Astrocyte of the hippocampus (primary cell): ENCODE data around the gene SLC23A2.
A peak's percentile ranks its signal among the peaks of the same experiment; 100 is the strongest.
"Not testable (repeated sequence)": the region's sequence is repeated elsewhere in the genome, so short reads cannot be mapped to it uniquely, and the experiment has no call there.

Experiments
- DNase-seq: peaks from one replicate; pipeline ENCODE4 v3.0.0; 2011; ENCODE audit warnings: low read depth, low spot score

SLC23A2 gene

DNA sequence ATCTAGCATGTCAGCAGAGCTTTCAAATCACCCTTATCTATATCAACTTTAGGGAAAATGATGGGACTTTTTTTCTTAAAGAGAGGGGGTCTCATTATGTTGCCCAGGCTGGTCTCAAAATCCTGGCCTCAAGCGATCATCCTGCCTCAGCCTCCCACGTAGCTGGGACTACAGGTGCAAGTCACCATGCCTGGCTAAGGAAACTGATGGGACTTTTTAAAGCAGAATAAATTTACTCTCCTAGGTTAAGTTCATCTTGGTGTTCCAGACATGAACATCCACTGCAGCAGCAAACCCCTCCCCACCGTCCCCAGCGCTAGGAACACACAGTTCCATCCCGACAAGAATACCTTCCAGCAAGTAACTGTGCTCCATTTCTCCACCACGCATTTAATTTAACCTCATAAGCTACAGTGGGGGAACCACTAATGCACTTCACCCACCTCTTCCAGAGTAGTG is 64.9 kb downstream of the SLC23A2 start:
- no peak for DNase-seq

DNA sequence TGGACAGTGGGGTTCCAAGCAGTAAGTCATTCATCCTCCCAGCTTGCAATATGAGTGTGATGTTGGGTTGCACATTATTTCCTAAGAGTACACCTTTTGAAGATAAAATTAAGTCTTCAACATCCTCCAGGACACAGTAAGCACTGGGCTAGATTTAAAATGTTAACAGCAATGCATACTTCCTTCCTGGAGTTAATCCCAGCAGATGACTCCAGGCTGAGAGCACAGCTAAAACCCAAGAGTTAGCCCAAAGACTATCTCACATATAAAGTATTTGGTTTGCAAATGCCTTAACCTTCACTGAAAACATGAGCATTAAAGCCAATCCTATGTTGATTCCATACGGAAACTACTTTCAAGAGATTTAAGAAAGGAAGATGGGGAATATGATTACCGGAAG is 69.2 kb downstream of the SLC23A2 start:
- no peak for DNase-seq

GRCh38 chr20:4929686-4930397 is 71.5 kb downstream of the SLC23A2 start:
- DNase-seq, result no peak

- DNase-seq, result no peak
Measured at GRCh38 chr20:4926531-4927156, 74.7 kb downstream of the SLC23A2 start.

DNA sequence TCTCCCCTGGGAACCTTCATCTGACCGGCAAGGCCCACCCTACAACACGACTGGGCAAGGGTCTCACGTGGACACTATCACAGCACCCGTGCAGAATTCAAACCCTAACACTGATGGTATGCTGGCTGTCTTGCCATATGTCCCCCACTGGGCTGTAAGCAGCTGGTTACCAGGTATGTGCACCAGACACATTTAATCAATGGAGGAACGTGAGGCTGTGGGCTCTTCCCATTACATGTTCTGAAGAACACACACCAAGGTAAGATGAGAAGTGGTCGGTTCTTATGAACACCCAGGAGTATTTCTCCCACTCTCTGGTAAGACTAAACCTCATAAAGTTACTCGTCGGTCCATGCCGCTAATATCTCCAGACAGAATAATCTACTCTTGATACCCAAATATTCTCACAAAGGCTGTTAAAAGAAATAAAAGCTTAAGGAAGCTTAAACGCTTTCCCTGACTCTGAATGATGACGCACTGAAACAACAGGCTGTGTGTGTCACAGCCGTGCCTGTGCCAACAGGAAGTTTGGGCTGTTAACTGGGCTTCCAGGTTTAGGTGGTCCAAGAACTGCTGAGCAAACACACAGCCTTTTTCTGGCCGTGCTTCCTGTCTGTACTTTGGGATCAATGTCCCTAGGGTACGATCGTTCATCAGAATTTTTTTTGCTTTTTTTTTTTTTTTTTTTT is 75.3 kb downstream of the SLC23A2 start:
- DNase-seq, result peak; percentile 88

DNA sequence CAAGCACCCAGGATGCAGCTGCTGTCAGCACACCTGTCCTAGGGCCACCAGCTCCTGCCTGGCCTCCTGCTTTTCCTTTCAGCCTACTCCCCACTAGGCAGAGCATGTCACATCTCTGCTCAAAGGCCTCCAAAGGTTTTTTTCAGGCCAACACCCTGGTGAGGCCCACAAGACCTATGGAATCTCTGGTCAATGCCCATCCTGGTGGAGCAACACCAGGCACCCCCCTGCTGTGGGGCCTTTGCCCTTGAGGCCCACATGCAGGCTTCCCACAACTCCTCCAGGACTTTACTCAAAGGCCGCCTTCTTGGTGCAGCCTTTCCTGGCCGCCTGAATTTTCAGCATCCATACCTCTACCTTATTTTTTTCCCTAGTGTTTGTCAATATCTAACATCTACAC is 76.9 kb downstream of the SLC23A2 start:
- DNase-seq, result no peak

GRCh38 chr20:4924032-4924431 is 77.3 kb downstream of the SLC23A2 start:
- no peak for DNase-seq

- DNase-seq, result no peak
Measured at GRCh38 chr20:4922186-4922585, 79.1 kb downstream of the SLC23A2 start.

DNA sequence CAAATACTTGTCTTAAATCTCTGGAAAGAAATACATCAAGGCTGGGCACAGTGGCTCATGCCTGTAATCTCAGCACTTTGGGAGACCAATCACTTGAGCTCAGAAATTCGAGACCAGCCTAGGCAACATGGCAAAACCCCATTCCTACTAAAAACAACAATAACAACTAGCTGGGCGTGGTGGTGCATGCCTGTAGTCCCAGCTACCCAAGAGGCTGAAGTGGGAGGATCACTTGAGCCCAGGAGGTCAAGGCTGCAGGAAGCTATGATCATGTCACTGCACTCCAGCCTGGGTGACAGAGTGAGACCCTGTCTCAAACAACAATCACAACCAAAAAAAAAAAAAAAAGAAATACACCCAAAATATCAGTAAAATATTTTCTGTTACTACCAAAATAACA is 80.0 kb downstream of the SLC23A2 start:
- not testable (repeated sequence) for DNase-seq

DNA sequence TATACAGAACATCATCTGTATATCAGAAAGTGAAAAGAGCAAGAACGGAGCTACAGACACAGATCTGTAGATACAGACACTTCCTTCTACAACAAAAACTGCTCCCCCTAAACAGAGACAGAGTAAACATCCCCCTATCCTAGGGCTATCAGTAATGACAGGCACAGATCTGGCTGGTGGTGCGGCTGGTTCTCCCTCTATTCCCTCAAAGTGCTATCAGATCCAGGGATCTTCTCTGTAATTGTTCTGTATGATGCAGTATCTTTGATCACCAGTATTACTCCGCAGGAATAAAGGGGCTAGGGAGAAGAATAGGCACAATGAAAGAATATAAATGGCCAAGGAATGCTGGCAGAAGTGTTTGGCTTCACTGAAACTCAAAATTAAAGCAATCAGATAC is 80.7 kb downstream of the SLC23A2 start:
- DNase-seq, result no peak

DNA sequence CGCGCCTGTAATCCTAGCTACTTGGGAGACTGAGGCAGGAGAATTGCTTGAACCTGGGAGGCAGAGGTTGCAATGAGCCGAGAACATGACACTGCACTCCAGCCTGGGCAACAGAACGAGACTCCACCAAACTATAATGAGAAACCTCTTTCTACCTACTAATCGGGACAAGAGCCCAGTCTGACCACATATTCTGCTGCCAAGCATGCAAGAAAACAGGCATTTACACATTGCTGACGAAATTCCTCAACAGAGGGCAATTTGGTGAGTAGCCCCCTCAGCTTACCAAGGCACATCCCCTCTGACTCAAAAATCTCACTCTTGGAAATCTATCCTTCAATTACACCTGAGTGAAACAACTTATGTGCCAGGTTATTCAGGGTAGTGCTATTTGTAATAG is 81.2 kb downstream of the SLC23A2 start:
- DNase-seq, result peak; percentile 71

DNA sequence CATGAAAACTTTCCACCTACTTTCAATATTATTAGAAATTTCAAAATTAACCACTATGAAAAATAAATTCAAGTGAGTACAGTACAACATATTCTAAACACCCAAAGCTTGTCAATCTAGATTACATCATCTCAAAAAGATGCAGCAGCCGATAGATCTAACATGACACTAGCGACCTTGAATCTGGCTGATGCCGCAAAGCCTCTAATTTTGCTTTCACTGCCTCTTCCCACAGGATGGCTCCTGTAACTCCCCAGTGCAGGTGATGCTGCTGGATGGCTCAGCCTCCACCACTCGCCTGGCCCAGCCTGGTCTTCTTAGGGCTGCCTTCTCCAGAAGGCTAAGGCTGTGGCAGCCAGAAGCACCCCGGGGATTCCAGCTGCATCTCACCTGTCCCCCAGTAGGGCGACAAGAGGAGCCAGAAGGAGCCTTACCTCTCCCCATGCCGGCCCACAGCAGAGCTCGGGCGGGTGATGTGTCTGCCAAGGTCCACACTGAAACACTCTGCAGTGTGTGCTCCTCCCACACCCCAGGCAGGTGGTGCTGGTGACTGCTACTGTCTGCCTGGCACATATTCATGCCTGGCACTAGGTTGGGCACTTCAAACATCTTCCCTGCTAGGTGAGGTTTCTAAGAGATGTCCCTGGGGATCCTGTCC is 82.1 kb downstream of the SLC23A2 start:
- no peak for DNase-seq

GRCh38 chr20:4918473-4918872 is 82.8 kb downstream of the SLC23A2 start:
- DNase-seq, result no peak

DNA sequence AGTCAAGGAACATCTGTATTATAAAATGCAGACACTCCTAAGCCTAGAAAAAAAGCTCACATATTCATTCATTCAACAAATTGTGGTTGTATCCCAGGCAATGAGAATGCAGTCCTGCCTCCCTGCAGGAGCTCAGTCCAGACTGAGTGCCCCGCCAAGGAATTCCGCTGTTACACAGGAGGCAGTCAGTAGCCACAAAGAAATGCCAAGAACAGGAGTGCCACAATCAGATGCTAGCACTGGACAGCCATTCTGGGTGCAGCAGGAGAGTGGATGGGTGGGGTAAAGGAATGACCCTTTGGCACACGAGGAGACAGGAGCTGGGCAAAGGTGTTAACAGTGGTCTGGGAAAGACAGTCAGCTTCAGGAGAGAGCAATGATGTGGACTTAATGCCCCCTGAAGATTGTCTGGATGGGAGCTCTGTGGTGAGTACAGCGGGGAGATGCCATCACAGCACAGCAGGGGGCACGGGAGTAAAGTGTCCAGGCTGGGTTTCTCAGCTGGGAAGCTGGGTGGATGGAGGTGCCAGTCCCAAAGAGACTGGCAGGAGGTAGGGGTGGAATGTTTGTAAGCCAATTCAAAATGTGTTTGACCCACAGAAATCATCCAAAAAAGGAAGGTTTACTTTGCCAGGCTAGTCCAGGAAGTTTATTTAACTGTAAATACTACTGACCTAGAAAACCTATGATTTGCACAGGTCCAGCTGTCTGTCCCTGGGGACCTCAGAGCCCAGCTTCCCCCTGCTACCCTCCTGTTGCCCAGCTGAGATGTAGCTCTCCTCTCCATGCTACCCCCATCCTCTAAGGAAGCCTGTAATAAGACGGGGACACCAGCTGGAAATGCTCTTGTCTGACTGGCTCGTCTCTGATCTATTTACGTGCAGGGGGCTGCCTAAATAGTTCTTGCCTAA is 84.1 kb downstream of the SLC23A2 start:
- peak; percentile 92 for DNase-seq

DNA sequence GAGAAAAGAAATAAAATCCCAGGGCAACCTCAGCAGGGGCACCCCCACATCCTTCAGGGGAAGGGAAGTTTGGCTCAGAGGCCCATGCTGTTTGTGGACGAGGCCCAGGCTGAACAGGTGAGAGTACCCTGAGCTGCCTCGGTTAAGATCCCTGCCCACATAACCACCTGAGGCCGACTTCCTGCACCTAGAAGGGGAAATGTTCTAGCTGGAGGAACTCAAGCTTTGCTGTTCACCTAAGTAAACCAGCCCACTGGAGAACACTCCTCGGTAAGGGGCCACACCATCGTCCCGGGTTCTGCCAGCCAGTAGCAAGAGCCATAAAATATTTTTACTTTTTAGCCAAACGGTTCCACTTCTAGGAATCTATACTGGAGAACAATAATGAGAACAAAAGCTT is 88.2 kb downstream of the SLC23A2 start:
- no peak for DNase-seq

GRCh38 chr20:4912380-4913142 is 88.7 kb downstream of the SLC23A2 start:
- DNase-seq, result no peak

GRCh38 chr20:4910951-4911350 is 90.4 kb downstream of the SLC23A2 start:
- DNase-seq, result no peak

DNA sequence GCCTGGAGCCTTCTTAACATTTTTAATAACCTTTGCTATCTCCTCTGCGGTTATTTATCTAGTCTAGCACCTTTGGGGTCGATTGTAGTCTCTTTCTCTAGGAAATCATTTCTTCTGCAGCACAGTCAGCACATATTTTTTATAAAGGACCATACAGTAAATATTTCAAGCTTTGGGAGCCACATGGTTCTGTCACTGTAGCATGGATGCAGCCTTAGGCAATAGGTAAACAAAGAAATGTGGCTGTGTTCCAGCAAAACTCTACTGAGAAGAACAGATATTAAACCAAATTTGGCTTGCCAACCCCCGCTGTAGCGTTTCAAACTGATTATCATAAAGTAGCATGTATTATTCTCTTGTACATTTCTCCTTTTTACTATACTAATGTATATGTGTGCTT is 95.7 kb downstream of the SLC23A2 start:
- no peak for DNase-seq

- no peak for DNase-seq
Measured at GRCh38 chr20:4905195-4905594, 96.1 kb downstream of the SLC23A2 start.

DNA sequence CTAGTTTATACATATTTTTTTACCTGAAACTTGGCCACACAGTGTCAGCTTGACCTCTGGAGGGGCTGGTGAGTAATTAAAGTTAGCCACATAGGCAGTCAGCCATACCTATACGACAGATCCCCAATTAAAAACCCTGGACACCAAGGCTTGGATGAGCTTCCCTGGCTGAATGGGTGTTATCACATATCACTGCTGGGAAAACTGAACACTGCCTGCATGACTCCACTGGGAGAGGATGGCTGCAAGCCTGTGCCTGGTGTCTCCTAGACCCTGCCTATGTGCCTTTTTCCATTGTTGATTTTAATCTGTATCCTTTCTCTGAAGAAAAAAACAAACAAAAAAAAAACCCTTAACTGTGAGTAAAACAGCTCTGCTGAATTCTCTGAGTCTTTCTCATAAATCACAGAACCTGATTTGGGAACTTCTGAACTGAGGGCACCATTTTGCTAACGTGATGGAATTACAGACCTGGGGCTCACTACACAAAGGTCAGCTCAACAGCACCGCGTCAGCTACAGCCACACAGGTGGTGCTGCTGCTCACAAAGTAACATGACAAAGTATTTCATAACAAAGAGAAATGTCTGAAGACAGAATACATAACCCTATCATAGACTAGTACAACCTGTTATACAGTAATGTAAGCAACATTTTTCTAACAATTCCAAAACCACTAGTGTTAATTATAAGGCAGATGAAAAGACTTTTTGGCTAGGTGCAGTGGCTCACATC is 97.0 kb downstream of the SLC23A2 start:
- no peak for DNase-seq
